OCI-M2 (cell line): ENCODE measurements around the gene RUNX3.
"Not testable (repeated sequence)": the region's sequence is repeated elsewhere in the genome, so short reads cannot be mapped to it uniquely, and the experiment has no call there.

Experiments
- DNase-seq: peaks from one replicate; lab custom pipeline; 2025; ENCODE audit not compliant: unreplicated experiment; lab: John Stamatoyannopoulos, UW

RUNX3 gene

GRCh38 chr1:24903011-24903461 is 27.0 kb downstream of the RUNX3 start:
- DNase-seq, result no peak

GRCh38 chr1:24902471-24902891 is 27.6 kb downstream of the RUNX3 start:
- DNase-seq, result no peak

DNA sequence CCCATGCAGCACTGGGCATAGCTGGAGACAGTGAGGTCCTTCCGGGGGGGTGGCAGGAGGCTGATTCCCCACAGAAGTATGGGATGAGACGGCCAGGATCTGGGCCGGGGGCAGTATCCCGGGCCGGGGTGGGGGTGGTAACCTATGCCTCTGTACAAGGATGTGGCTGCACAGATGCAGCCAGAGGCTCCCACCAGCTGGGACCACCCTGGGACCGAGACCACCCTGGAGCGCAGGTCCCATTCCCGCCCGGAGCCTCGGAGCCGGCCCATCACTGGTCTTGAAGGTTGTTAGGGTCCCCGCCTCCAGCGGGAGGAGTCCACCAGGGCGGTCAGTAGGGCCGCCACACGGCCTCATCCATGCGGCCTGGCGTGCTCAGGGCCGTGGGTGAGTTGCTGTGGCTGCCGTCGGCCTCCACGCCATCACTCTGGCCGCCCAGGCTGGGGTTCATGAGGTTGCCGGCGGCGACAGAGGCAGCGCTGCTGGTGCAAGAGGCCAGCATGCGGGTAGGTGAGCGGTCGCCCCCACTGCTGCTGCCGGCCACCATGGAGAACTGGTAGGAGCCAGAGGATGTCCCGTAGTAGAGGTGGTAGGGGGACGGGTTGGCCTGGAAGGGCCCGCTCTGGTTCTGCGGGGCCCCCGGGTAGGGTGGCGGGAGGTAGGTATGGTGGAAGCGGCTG is 28.1 kb downstream of the RUNX3 start:
- DNase-seq, result no peak

GRCh38 chr1:24900985-24901781 is 28.9 kb downstream of the RUNX3 start:
- no peak for DNase-seq

GRCh38 chr1:24900486-24900849 is 29.6 kb downstream of the RUNX3 start:
- DNase-seq, result no peak

DNA sequence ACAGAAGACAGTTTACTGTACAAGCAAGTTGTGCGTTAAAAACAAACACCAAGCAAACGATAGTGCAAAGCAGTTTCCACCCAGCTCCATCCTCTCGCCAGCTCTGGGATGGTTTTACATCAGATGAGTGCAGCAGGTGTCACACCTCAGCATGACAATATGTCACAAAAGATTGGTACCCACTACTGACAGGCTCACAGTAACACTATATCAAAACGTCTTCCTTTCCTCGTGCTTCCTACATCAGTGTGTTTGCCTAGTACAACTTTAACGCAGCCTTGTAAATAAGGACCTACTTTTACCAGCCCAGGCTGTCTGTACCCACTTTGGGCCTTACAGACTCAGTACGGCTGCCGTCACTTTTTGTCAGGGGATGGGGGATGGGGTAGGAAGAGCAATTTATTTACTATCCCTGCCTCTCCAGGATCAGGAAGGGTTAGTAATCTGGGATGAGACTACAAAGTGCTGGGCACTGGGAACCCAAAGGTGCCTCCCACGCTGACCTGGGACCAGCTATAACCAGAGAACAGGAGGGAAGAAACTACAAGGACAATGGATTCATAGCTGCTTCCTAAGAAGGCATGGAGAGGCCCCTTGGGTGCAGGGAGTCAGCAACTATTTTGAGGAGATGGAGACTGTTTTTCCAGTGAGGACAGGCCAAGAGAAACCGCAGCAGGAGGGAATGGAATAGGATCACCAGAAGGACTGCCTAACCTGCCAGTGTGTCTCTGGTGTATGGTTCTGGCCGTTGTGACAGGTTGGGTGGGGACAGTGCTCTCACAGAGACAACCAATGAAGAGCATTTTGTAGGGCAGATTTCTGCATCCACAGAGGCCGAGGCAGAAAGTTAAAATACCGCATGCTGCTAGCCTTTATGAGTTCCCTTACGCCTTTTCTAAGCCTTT is 30.2 kb downstream of the RUNX3 start:
- no peak for DNase-seq

DNA sequence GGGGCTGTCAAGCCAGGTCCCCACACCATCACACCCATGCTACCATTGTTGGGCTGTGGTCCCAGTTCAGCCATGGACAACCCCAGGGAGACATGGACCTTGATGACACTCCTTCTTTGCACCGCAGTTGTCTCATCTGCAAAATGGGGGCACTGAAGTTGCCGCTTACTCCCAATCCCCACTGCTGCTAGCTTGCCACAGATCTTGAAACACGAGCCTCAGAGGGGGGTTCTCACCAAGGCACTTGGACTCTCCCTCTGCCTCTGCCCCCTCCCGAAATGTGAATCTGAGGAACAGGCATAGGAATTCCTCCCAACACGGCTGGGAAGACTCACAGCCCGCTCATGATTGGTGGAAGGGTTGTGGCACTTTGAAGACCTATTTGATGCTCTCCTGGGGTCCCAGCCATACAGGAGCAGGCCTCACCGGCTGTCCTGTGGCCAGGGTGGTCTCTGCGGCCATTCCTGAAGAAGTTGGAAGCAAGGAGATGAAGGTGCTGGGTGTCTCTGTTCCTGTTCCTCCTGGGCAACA is 31.1 kb downstream of the RUNX3 start:
- DNase-seq, result no peak

DNA sequence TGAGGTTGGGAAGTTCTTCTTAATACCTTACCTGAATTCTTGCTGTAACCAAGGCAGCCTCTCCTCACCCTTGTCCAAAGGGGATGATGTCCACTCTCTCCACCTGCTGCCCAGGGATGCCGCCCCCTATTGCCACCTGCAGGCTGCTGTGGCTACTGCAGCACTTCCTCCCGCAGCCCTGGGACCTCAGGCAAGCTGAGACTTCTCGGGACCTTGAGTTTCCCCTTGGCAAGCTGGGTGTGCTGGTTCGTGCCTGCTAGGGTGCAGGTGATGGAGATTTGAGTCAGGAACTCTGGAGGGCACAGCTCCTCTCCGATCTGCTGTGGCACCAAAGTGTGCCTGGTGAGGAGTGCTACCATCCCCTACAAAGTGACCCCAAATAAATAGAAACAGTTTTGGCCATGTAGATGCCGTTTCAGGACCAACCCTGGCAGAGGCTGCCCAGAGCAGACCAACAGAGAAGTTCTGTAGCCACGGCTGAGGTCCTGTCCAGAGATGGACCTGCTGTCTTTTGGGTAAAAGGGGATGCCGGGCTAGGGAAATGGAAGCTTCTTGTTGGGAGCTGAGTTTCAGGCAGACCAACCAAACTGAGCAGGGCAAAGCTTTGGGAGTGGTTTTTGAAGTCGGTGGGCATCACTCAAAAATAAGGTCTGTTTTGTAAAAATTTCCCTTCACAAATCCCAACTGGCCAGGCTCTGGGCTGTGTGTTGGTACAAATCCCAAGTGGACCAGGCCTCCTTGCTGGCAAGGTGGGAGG is 31.7 kb downstream of the RUNX3 start:
- DNase-seq, result no peak

- no peak for DNase-seq
These were observed 32.6 kb downstream of the RUNX3 start for GRCh38 chr1:24897263-24898151.

GRCh38 chr1:24896596-24897262 is 33.3 kb downstream of the RUNX3 start:
- no peak for DNase-seq

- DNase-seq, result no peak
These were observed 33.9 kb downstream of the RUNX3 start for GRCh38 chr1:24896176-24896575.

DNA sequence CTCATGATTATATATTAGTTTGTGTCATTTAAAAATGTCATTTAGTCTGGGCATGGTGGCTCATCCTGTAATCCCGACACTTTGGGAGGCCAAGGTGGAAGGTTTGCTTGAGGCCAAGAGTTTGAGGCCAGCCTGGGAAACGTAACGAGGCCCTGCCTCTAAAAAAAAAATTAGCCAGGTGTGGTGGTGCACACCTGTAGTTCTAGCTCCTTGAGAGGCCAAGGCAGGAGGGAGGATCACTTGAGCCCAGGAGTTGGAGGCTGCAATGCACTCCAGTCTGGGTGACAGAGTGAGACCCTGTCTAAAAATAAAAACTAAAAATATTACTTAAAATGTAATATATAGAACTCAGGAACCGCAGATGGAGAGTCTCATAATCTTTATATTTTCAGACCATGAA is 34.6 kb downstream of the RUNX3 start:
- no peak for DNase-seq

GRCh38 chr1:24894002-24894401 is 36.1 kb downstream of the RUNX3 start:
- DNase-seq, result no peak

DNA sequence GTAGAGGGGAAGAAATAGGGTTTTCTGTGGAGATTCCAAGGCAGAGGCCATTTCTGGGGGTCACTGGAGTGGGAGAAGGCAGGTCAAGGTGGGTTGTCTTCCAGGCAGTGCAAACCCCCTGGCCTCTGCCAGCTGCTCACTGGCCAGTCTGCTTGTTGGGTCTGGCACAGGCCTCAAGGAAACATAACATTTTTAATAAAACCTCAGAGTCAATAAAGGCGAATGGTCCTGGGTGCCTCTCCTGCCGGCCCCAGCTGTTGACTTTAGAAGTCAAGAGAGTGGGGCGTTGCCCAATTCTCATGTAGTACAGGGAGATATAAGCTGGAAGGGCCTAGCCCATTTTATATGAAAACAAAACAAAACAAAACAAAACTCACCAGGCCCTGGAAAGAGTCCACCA is 36.6 kb downstream of the RUNX3 start:
- no peak for DNase-seq

DNA sequence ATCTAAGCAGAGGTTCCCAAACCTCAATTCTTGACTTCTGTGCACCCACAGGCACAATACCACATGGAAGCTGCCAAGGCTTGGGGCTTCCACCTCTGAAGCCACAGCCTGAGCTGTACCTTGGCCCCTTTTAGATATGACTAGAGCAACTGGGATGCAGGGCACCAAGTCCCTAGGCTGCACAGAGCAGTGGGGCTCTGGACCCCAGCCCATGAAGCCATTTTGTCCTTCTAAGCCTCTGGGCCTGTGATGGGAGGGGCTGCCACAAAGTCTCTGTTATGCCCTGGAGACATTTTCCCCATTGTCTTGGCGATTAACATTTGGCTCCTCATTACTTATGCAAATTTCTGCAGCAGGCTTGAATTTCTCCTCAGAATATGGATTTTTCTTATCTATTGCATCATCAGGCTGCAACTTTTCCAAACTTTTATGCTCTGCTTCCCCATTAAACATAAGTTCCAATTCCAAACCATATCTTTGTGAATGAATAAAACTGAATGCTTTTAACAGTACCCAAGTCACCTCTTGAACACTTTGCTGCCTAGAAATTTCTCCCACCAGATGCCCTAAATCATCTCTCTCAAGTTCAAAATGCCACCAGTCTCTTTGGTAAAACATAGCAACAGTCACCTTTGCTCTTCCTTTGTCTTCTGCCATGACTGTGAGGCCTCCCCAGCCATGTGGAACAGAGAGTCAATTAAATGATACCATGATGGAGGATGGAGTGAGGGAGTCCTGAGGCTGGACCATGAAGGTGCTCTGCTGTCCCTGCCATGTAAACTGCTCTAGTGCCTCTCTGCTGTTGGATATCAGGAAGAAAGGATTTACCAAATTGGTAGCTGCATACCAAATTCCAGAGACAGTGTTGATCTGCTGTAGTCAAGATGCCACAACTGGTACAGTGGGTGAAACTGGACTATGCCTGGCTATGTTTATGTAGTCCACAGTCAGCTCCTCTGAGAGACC is 37.6 kb downstream of the RUNX3 start:
- no peak for DNase-seq

DNA sequence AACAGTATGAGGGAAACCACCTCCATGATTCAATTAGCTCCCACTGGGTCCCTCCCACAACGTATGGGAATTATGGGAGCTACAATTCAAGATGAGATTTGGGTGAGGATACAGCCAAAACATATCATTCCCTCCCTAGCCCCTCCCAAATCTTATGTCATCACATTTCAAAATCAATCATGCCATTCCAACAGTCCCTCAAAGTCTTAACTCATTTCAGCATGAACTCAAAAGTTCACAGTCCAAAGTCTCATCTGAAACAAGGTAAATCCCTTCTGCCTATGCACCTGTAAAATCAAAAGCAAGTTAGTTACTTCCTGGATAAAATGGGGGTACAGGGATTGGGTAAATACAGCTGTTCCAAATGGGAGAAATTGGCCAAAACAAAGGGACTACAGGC is 38.7 kb downstream of the RUNX3 start:
- DNase-seq, result not testable (repeated sequence)

GRCh38 chr1:24890887-24891286 is 39.2 kb downstream of the RUNX3 start:
- DNase-seq, result no peak
